BE2C (cell line): Measurements from ENCODE around the gene TMBIM1.
A peak's percentile ranks its signal among the peaks of the same experiment; 100 is the strongest.

Source experiments
- DNase-seq: peaks from one replicate; pipeline ENCODE4 v3.0.0-alpha.2; 2020
- H3K27me3 ChIP-seq: fragments of 250-450 bp; sonication (Bioruptor Pico); 2 replicates; pipeline ENCODE4 v1.5.1; 2020; ENCODE audit warnings: mild to moderate bottlenecking
- H3K36me3 ChIP-seq: fragments of 250-450 bp; sonication (Bioruptor Pico); 2 replicates; pipeline ENCODE4 v1.5.1; 2020; ENCODE audit warnings: mild to moderate bottlenecking
- H3K4me1 ChIP-seq: fragments of 250-450 bp; sonication (Bioruptor Pico); 2 replicates; pipeline ENCODE4 v1.5.1; 2020
- H3K4me3 ChIP-seq: 2 replicates; pipeline ENCODE4 v1.5.1; 2011; ENCODE audit warnings: low read depth, low read length
- H3K9me3 ChIP-seq: fragments of 250-450 bp; sonication (Bioruptor Pico); 2 replicates; pipeline ENCODE4 v1.5.1; 2020
- CTCF ChIP-seq: IDR thresholded peaks from 2 replicates; pipeline ENCODE4 v1.5.1; 2012; ENCODE audit warnings: mild to moderate bottlenecking, low read depth, low read length

The TMBIM1 gene

GRCh38 chr2:218281449-218281848 lies 10.9 kb downstream of the TMBIM1 start:
- Histone ChIP-seq H3K27me3 (no peaks in the 10 kb centered on the region), H3K36me3 (no peaks in the 10 kb centered on the region), H3K4me3 (no peak overlapping the region), H3K4me1 (no peaks in the 10 kb centered on the region), H3K9me3 (no peaks in the 10 kb centered on the region)
- no peak for DNase-seq
- TF ChIP-seq CTCF, result no peak

- no peak for TF ChIP-seq CTCF
- Histone ChIP-seq H3K27me3 (no peaks in the 10 kb centered on the region), H3K36me3 (no peaks in the 10 kb centered on the region; the same call in none of the 2 replicates), H3K4me1 (no peaks in the 10 kb centered on the region), H3K4me3 (no peak overlapping the region), H3K9me3 (no peaks in the 10 kb centered on the region)
- no peak for DNase-seq
Measured at GRCh38 chr2:218280260-218280870, 11.9 kb downstream of the TMBIM1 start.

- H3K9me3 ChIP-seq, result no peaks in the 10 kb centered on the region
- no peaks in the 10 kb centered on the region for H3K4me1 ChIP-seq
- no peak overlapping the region for H3K4me3 ChIP-seq
- DNase-seq, result no peak
- H3K27me3 ChIP-seq, result no peaks in the 10 kb centered on the region
- peaks cover 8% of the 10 kb centered on the region for H3K36me3 ChIP-seq
- TF ChIP-seq CTCF, result no peak
Measured at GRCh38 chr2:218278531-218279360, 13.6 kb downstream of the TMBIM1 start.

GRCh38 chr2:218277921-218278320 lies 14.4 kb downstream of the TMBIM1 start:
- no peaks in the 10 kb centered on the region for H3K27me3 ChIP-seq
- H3K9me3 ChIP-seq, result no peaks in the 10 kb centered on the region
- DNase-seq, result no peak
- peaks cover 11% of the 10 kb centered on the region for H3K36me3 ChIP-seq
- H3K4me3 ChIP-seq, result no peak overlapping the region
- no peaks in the 10 kb centered on the region for H3K4me1 ChIP-seq
- TF ChIP-seq CTCF, result no peak

GRCh38 chr2:218276986-218277755 lies 15.1 kb downstream of the TMBIM1 start:
- no peaks in the 10 kb centered on the region for H3K4me1 ChIP-seq
- no peak overlapping the region for H3K4me3 ChIP-seq
- H3K9me3 ChIP-seq, result no peaks in the 10 kb centered on the region
- no peaks in the 10 kb centered on the region for H3K27me3 ChIP-seq
- H3K36me3 ChIP-seq, result peaks cover 11% of the 10 kb centered on the region
- peak; percentile 31 for TF ChIP-seq CTCF
- DNase-seq, result no peak
